GM23248 (cell line): ENCODE measurements around the gene CYBC1. TPM values are rescaled to one million over a fixed set of nuclear protein-coding genes. Genes with fewer than 3 reads are reported as not detected.

Experiments used
- DNase-seq: peaks from one replicate; pipeline ENCODE4 v3.0.0-alpha.2; 2015
- H2AFZ ChIP-seq: fragments of 200-600 bp; sonication (generic); 2 replicates; pipeline ENCODE4 v1.6.1; 2016; ENCODE audit warnings: antibody characterized with exemption
- H3F3A ChIP-seq: fragments of 200-600 bp; sonication (generic); 2 replicates; pipeline ENCODE4 v1.6.1; 2016; ENCODE audit warnings: mild to moderate bottlenecking, antibody characterized with exemption, mixed run types; ENCODE audit not compliant: insufficient read depth
- H3K27ac ChIP-seq: fragments of 200-600 bp; sonication (generic); 2 replicates; pipeline ENCODE4 v1.5.1; 2016; ENCODE audit warnings: mild to moderate bottlenecking
- H3K27me3 ChIP-seq: fragments of 200-600 bp; sonication (generic); replicated peaks from 2 replicates; pipeline ENCODE4 v1.6.1; 2016; ENCODE audit warnings: mild to moderate bottlenecking; ENCODE audit not compliant: insufficient read depth
- H3K36me3 ChIP-seq: fragments of 200-600 bp; sonication (generic); 2 replicates; pipeline ENCODE4 v1.6.1; 2016; ENCODE audit warnings: low read depth, mild to moderate bottlenecking
- H3K4me1 ChIP-seq: fragments of 200-600 bp; sonication (generic); 2 replicates; pipeline ENCODE4 v1.6.1; 2016; ENCODE audit warnings: mild to moderate bottlenecking; ENCODE audit not compliant: insufficient read depth
- H3K4me2 ChIP-seq: fragments of 200-600 bp; sonication (generic); one replicate; pipeline ENCODE4 v1.6.1; 2016; ENCODE audit warnings: mild to moderate bottlenecking; ENCODE audit not compliant: unreplicated experiment
- H3K4me3 ChIP-seq: fragments of 200-600 bp; sonication (generic); 2 replicates; pipeline ENCODE4 v1.5.1; 2016; ENCODE audit warnings: mild to moderate bottlenecking
- H3K79me2 ChIP-seq: fragments of 200-600 bp; sonication (generic); 2 replicates; pipeline ENCODE4 v1.6.1; 2016; ENCODE audit warnings: mild to moderate bottlenecking; ENCODE audit not compliant: insufficient read depth
- H3K9ac ChIP-seq: fragments of 200-600 bp; sonication (generic); 2 replicates; pipeline ENCODE4 v1.6.1; 2016; ENCODE audit warnings: mild to moderate bottlenecking
- H3K9me2 ChIP-seq: fragments of 200-600 bp; sonication (generic); 2 replicates; pipeline ENCODE4 v1.6.1; 2016; ENCODE audit warnings: mixed run types, mild to moderate bottlenecking, moderate library complexity; ENCODE audit not compliant: insufficient read depth
- H3K9me3 ChIP-seq: fragments of 200-600 bp; sonication (generic); one replicate; pipeline ENCODE4 v1.6.1; 2017; ENCODE audit warnings: low read depth
- H4K20me1 ChIP-seq: fragments of 200-600 bp; sonication (generic); 2 replicates; pipeline ENCODE4 v1.6.0; 2016; ENCODE audit not compliant: insufficient read depth
- EZH2 ChIP-seq: fragments of 200-600 bp; sonication (generic); IDR thresholded peaks from 2 replicates; pipeline ENCODE4 v1.6.1; 2018; ENCODE audit warnings: antibody characterized with exemption, mild to moderate bottlenecking; ENCODE audit not compliant: insufficient read depth, poor library complexity, severe bottlenecking
- EZH2phosphoT487 ChIP-seq: fragments of 200-600 bp; sonication (generic); IDR thresholded peaks from 2 replicates; pipeline ENCODE4 v1.6.1; 2018; ENCODE audit warnings: antibody characterized with exemption, moderate library complexity, mild to moderate bottlenecking, low read depth; ENCODE audit not compliant: insufficient read depth
- WGBS, 2 experiments: methylation state at CpG; one replicate each; pipeline ENCODE4 v1.1.6; 2015 to 2017; ENCODE audit warnings: low lambda C conversion rate in 2 of 2, low coverage in 1 of 2; ENCODE audit errors: missing lambda C conversion rate in 2 of 2; 5-methylcytosine and 5-hydroxymethylcytosine counted together
- in situ Hi-C: fragments of 300-500 bp; cut with MboI; formaldehyde crosslinking; loops from 2 replicates; pipeline ENCODE4 v1.15.0; 2020
- polyA plus RNA-seq: library from polyadenylated mRNA; unstranded; fragments of >200 nt; fragmentation: Nextera tagmentation; extraction: Ambion mirVana; gene quantifications from 2 replicates; pipeline ENCODE4 v1.2.1, GENCODE V29; 2016
- total RNA-seq: library from RNA; depleted of rRNA; stranded (reverse); fragments of >200 nt; shearing (Covaris generic); gene quantifications from 2 replicates; pipeline ENCODE4 v1.2.3, GENCODE V29; 2014

Gene CYBC1
- total and polyA plus RNA-seq, 2 experiments from 2014 or later: 58.3 to 66.5 TPM

DNA sequence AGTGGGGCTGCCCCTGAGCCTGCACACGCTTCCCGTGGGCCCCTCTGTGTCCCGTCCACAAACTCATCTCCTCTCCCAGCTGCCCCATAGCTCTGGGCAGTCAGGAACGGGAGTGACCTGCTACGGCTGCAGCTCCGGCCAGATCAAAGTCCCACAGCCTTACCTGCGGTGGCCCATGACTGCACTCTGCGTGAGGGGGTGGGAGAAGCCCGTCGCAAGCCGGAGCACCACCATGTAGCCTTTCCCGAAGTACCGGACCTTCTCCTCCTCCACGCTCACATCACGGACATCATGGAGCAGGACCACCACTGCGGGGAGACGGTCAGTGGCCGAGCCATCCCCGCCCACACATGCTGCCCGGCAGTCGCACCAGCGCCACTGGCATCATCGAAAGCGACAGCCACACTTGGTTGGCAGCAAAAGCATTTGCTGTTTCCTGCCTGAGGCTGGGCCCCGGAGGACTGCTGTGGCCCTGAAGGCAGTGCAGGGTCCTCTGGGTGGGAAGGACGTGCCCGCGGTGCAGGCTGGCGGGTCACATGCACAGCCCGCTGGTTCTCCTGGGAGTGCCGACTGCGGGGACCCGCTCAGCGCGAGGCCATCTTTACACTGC, 6.2 kb downstream of the CYBC1 start:
- H4K20me1 ChIP-seq: no peaks in the 10 kb centered on the region
- no peak for DNase-seq
- TF ChIP-seq EZH2: no peak
- no peak for TF ChIP-seq EZH2phosphoT487
- no peak overlapping the region for H3K9ac ChIP-seq
- H3K27me3 ChIP-seq: no peaks in the 10 kb centered on the region
- no peak overlapping the region for H3K4me3 ChIP-seq
- no peaks in the 10 kb centered on the region for H3K36me3 ChIP-seq
- H3K9me3 ChIP-seq: no peaks in the 10 kb centered on the region
- H3K9me2 ChIP-seq: no peaks in the 10 kb centered on the region
- peaks cover 1% of the 10 kb centered on the region; the same call in 1 of the 2 replicates for H3K4me1 ChIP-seq
- H3K79me2 ChIP-seq: peaks cover 8% of the 10 kb centered on the region
- H3K4me2 ChIP-seq: no peak overlapping the region
- no peak overlapping the region for H3K27ac ChIP-seq
- in situ Hi-C loops: no loop called here
- H2AFZ ChIP-seq: no peak overlapping the region
- H3F3A ChIP-seq: no peaks in the 10 kb centered on the region
- whole genome bisulfite sequencing, 2 experiments: 92% methylated on average over 28 to 35 of the region's 35 CpGs

DNA sequence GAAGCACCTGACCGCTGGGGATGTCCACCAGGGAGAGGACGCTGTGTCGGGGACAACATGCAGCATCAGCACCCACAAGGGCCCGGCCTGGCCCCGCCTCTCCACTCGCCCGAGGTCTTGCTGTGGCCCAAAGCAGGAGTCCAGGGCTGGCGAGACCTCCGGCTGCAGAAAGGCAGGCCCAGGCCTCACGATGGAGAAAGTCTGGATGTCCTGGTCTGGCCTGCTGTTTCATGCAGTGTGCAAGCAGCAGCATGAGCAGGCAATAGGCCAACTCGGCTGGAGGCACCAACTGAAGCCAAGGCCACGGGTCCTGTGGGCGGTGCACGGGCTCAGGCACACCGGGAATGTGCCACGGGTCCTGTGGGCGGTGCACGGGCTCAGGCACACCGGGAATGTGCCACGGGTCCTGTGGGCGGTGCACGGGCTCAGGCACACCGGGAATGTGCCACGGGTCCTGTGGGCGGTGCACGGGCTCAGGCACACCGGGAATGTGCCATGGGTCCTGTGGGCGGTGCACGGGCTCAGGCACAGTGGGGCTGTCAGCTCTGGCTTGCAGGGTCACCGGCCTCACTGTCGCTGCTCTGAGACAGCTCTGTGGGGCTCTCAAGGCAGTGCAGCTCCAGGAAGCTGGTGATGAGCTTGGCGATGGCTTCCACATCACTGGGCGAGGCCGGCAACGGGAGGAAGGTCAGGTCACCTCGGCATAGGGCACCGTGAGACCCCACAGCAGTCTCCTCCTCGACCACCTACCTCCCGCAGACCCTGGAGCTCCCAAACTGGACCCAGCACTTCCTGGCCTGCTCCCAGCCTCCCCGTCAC, 6.9 kb downstream of the CYBC1 start:
- Histone ChIP-seq H3K9me2 (no peaks in the 10 kb centered on the region), H3K9me3 (no peaks in the 10 kb centered on the region), H4K20me1 (no peaks in the 10 kb centered on the region), H3K79me2 (peaks cover under 1% of the 10 kb centered on the region), H3K4me3 (no peak overlapping the region), H3K27me3 (no peaks in the 10 kb centered on the region), H3K36me3 (no peaks in the 10 kb centered on the region), H2AFZ (no peak overlapping the region), H3F3A (no peaks in the 10 kb centered on the region), H3K4me1 (no peaks in the 10 kb centered on the region), H3K27ac (no peak overlapping the region), H3K4me2 (no peak overlapping the region), H3K9ac (no peak overlapping the region)
- WGBS, 2 experiments: 87 to 89% methylated on average over 20 to 36 of the region's 40 CpGs
- in situ Hi-C loops: no loop called here
- no peak for DNase-seq
- TF ChIP-seq EZH2phosphoT487 (no peak), EZH2 (no peak)

DNA sequence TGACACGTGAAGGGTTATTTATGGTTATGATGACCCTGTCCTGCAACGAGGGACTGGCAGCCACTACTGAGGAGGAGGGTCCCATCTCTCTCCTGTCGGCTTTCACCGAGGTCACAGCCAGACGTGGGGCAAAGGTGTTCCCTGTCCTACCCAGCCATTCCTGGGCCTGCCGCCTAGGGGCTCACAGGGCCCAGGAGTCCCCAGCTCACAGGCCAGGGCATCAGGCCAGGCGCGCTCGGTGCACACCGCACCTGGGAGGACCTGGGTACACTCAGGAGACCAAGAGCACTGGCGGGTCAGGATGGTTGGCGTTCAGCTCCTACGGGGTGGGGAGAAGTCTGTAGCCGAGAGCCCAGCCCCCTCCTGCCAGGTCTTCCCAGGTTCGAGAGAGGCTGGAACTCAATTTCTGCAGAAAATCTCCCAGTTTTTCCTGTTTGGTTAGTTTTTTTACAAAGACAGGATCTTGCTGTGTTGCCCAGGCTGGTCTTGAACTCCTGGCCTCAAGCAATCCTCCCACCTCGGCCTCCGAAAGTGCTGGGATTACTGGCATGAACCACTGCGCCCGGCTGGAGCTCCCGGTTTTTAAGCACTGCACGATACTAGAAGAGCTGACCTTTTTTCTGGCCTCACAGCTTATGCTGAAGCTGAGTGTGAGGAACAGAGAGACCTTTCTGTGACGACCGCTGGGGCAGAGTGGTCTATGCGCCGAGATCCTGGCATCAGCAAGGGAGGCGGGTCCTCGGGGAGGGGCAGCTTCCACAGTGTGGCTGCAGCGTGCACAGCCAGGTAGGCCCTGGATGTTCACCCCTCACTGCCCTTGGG, 7.7 kb downstream of the CYBC1 start:
- in situ Hi-C loops: no loop called here
- no peak overlapping the region for H3K4me2 ChIP-seq
- 89% methylated on average over 28 of the region's 28 CpGs for WGBS, 2 experiments
- H3K36me3 ChIP-seq: no peaks in the 10 kb centered on the region
- H3F3A ChIP-seq: no peaks in the 10 kb centered on the region
- H4K20me1 ChIP-seq: no peaks in the 10 kb centered on the region
- no peak for DNase-seq
- no peak overlapping the region for H3K4me3 ChIP-seq
- H3K9ac ChIP-seq: no peak overlapping the region
- no peaks in the 10 kb centered on the region for H3K27me3 ChIP-seq
- H3K9me3 ChIP-seq: no peaks in the 10 kb centered on the region
- H2AFZ ChIP-seq: no peak overlapping the region
- no peaks in the 10 kb centered on the region for H3K9me2 ChIP-seq
- no peaks in the 10 kb centered on the region for H3K4me1 ChIP-seq
- no peak for TF ChIP-seq EZH2phosphoT487
- no peak for TF ChIP-seq EZH2
- no peak overlapping the region for H3K27ac ChIP-seq
- no peaks in the 10 kb centered on the region; the same call in 1 of the 2 replicates for H3K79me2 ChIP-seq

DNA sequence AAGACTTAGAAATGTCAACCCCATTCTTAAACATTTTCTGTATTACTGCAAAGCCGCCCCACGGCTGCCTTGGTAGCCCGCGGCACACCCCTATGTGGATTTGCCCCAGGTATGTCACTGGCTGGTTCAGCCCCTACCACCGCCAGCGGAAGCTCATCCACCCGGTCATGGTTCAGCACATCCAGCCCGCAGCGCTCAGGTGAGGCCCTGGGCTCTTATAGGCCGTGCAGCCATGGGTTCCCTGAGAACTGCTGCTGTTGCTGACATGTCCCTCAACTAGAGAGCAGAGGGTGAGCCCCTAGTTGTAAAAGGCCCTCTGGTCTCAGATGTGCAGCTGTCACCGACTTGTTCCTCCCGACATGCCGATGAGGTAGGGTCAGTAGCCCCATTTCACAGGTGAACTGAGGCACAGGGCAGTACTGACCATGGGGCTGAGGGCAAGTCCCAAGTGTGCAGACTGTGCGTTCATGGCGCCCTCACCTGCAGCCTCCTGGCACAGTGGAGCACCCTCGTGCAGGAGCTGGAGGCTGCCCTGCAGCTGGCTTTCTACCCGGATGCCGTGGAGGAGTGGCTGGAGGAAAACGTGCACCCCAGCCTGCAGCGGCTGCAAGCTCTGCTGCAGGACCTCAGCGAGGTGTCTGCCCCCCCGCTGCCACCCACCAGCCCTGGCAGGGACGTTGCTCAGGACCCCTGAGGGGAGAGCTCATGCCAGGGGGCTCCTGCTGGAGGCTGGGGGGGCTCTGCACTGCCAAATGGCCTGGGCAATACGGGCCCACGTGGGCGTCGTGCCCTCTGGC, 8.7 kb downstream of the CYBC1 start:
- Histone ChIP-seq H3K9ac (no peak overlapping the region), H3K4me2 (no peak overlapping the region), H3K9me3 (no peaks in the 10 kb centered on the region), H3F3A (no peaks in the 10 kb centered on the region), H3K79me2 (no peaks in the 10 kb centered on the region), H3K27ac (no peak overlapping the region), H2AFZ (no peak overlapping the region), H3K4me1 (no peaks in the 10 kb centered on the region), H3K4me3 (no peak overlapping the region), H4K20me1 (no peaks in the 10 kb centered on the region), H3K9me2 (no peaks in the 10 kb centered on the region), H3K27me3 (no peaks in the 10 kb centered on the region), H3K36me3 (no peaks in the 10 kb centered on the region)
- 88 to 90% methylated on average over 26 to 27 of the region's 27 CpGs for WGBS, 2 experiments
- TF ChIP-seq EZH2phosphoT487 (no peak), EZH2 (no peak)
- in situ Hi-C loops: no loop called here
- DNase-seq: no peak
